Hepatocyte (in vitro differentiated cells): ENCODE measurements around the gene BGN. TPM values are rescaled to one million over a fixed set of nuclear protein-coding genes. Genes with fewer than 3 reads are reported as not detected.

ENCODE experiments used
- DNase-seq: peaks from one replicate; pipeline ENCODE4 v3.0.0-alpha.2; 2016; ENCODE audit warnings: low spot score
- H2AFZ ChIP-seq: fragments of 200-600 bp; sonication (generic); 2 replicates; pipeline ENCODE4 v1.6.0; 2016; ENCODE audit warnings: antibody characterized with exemption, mild to moderate bottlenecking
- H3K27ac ChIP-seq: fragments of 200-600 bp; sonication (generic); 2 replicates; pipeline ENCODE4 v1.5.1; 2016; ENCODE audit warnings: mild to moderate bottlenecking
- H3K27me3 ChIP-seq: fragments of 200-600 bp; sonication (generic); 2 replicates; pipeline ENCODE4 v1.6.1; 2016
- H3K36me3 ChIP-seq: fragments of 200-600 bp; sonication (generic); replicated peaks from 2 replicates; pipeline ENCODE4 v1.5.1; 2016; ENCODE audit warnings: low read depth; ENCODE audit not compliant: insufficient read depth
- H3K4me1 ChIP-seq: fragments of 200-600 bp; sonication (generic); 2 replicates; pipeline ENCODE4 v1.5.1; 2016; ENCODE audit warnings: mild to moderate bottlenecking, moderate library complexity; ENCODE audit not compliant: insufficient read depth
- H3K4me2 ChIP-seq: fragments of 200-600 bp; sonication (generic); 2 replicates; pipeline ENCODE4 v1.6.0; 2016
- H3K4me3 ChIP-seq: fragments of 200-600 bp; sonication (generic); 2 replicates; pipeline ENCODE4 v1.5.1; 2016; ENCODE audit warnings: mild to moderate bottlenecking
- H3K79me2 ChIP-seq: fragments of 200-600 bp; sonication (generic); 2 replicates; pipeline ENCODE4 v1.6.0; 2017; ENCODE audit warnings: mild to moderate bottlenecking
- H3K9me2 ChIP-seq: fragments of 200-600 bp; sonication (generic); replicated peaks from 2 replicates; pipeline ENCODE4 v1.6.0; 2017; ENCODE audit warnings: mild to moderate bottlenecking; ENCODE audit not compliant: insufficient read depth
- H3K9me3 ChIP-seq: fragments of 200-600 bp; sonication (generic); 2 replicates; pipeline ENCODE4 v1.5.1; 2016; ENCODE audit warnings: low read depth, mild to moderate bottlenecking
- H4K20me1 ChIP-seq: fragments of 200-600 bp; sonication (generic); 2 replicates; pipeline ENCODE4 v1.6.0; 2016; ENCODE audit warnings: mild to moderate bottlenecking; ENCODE audit not compliant: insufficient read depth, poor library complexity, severe bottlenecking
- EZH2 ChIP-seq: fragments of 200-600 bp; sonication (generic); IDR thresholded peaks from 2 replicates; pipeline ENCODE4 v1.6.1; 2016; ENCODE audit warnings: antibody characterized with exemption, mild to moderate bottlenecking, borderline replicate concordance
- EZH2phosphoT487 ChIP-seq: fragments of 200-600 bp; sonication (generic); IDR thresholded peaks from one replicate; pipeline ENCODE4 v1.6.1; 2018; ENCODE audit warnings: antibody characterized with exemption, mild to moderate bottlenecking, low read depth, moderate library complexity; ENCODE audit not compliant: unreplicated experiment, severe bottlenecking
- WGBS: methylation state at CpG from one replicate; pipeline ENCODE4 v1.1.6; 2016; ENCODE audit warnings: low lambda C conversion rate; ENCODE audit errors: missing lambda C conversion rate; 5-methylcytosine and 5-hydroxymethylcytosine counted together
- polyA plus RNA-seq: library from polyadenylated mRNA; unstranded; fragments of >200 nt; fragmentation: Nextera tagmentation; extraction: Ambion mirVana; gene quantifications from 2 replicates; pipeline ENCODE4 v1.2.1, GENCODE V29; 2016
- total RNA-seq: library from RNA; depleted of rRNA; stranded (reverse); fragments of >200 nt; gene quantifications from 2 replicates; pipeline ENCODE4 v1.2.3, GENCODE V29; 2014
- TF ChIP-seq, protein P1 (sequence below): fragments of 200-600 bp; sonication (generic); IDR thresholded peaks from 2 replicates; pipeline ENCODE4 v1.5.1; 2016; ENCODE audit warnings: antibody characterized with exemption, mild to moderate bottlenecking; ENCODE audit not compliant: poor library complexity

The BGN gene
- total and polyA plus RNA-seq, 2 experiments from 2014 or later = 14.5 to 27.5 TPM

DNA sequence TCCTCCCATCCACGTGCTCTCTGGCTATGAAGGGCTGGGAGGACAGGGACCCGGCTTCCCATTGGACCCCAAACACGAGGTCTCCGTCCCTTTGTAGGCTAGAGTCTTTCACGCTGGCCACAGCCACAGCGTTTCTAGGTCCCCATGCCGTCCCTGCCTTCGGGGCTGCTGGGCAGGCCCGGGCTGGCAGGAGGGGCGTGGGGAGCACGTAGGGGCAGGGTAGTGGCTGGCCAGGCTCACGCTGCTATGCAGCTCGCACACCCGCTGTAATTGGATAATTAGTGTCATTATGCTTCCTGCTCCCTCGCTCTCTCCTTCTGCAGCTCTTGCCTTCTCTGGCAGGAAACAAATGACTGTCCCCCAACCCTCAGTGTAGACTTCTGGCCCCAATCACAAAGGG is 32.4 kb downstream of the BGN start:
- no peak overlapping the region for H3K4me2 ChIP-seq
- no peaks in the 10 kb centered on the region for H3K9me3 ChIP-seq
- TF ChIP-seq, protein P1, sequence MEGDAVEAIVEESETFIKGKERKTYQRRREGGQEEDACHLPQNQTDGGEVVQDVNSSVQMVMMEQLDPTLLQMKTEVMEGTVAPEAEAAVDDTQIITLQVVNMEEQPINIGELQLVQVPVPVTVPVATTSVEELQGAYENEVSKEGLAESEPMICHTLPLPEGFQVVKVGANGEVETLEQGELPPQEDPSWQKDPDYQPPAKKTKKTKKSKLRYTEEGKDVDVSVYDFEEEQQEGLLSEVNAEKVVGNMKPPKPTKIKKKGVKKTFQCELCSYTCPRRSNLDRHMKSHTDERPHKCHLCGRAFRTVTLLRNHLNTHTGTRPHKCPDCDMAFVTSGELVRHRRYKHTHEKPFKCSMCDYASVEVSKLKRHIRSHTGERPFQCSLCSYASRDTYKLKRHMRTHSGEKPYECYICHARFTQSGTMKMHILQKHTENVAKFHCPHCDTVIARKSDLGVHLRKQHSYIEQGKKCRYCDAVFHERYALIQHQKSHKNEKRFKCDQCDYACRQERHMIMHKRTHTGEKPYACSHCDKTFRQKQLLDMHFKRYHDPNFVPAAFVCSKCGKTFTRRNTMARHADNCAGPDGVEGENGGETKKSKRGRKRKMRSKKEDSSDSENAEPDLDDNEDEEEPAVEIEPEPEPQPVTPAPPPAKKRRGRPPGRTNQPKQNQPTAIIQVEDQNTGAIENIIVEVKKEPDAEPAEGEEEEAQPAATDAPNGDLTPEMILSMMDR = no peak
- TF ChIP-seq EZH2 = no peak
- no peak for TF ChIP-seq EZH2phosphoT487
- no peaks in the 10 kb centered on the region for H3K4me1 ChIP-seq
- WGBS = 75% methylated on average over 15 of the region's 15 CpGs
- H3K27ac ChIP-seq = no peak overlapping the region
- H4K20me1 ChIP-seq = no peaks in the 10 kb centered on the region
- H2AFZ ChIP-seq = no peak overlapping the region
- H3K4me3 ChIP-seq = no peak overlapping the region
- no peak for DNase-seq
- H3K79me2 ChIP-seq = no peaks in the 10 kb centered on the region
- H3K36me3 ChIP-seq = no peaks in the 10 kb centered on the region
- no peaks in the 10 kb centered on the region for H3K27me3 ChIP-seq
- H3K9me2 ChIP-seq = no peaks in the 10 kb centered on the region

DNA sequence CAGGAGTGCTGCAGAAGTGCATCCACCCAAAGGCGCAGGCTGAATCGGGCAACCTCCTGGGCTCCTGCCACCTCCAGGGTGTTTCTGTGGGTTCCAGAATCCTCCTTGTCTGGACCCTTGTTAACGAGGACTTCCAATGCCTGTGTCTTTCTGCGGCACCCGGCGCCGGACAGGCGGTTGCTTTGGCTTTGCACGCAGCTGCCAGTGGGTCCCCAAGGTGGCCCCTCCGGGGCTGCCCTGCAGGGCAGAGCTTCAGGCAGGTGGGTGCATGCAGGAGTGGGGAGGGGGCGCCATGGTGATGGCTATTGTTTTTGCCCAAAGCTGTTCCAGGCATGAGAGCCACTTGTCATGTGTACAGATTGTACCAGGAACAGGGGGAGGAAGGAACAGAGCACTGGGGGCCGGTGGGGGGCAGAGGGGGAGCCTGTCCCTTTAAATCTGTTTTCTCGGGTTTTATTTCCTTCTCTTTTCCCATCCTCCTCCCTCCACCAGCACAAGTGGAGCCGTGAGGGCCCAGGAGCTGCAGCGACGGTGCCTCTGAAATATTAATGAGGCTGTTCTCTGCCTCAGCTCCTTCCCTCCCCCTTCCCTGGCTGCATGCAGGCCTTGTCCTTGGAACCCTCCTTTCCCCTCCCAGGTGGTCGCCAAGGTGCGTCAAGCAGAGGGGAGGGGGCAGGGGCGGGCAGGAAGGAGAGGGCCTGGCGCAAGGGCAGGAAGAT is 35.8 kb downstream of the BGN start:
- TF ChIP-seq, protein P1 = no peak
- TF ChIP-seq EZH2 = no peak
- no peak for TF ChIP-seq EZH2phosphoT487
- H2AFZ ChIP-seq = no peak overlapping the region
- no peaks in the 10 kb centered on the region for H3K27me3 ChIP-seq
- H3K79me2 ChIP-seq = no peaks in the 10 kb centered on the region
- no peak overlapping the region for H3K4me3 ChIP-seq
- H3K27ac ChIP-seq = no peak overlapping the region
- WGBS = 78% methylated on average over 19 of the region's 20 CpGs
- no peak for DNase-seq
- no peak overlapping the region for H3K4me2 ChIP-seq
- H4K20me1 ChIP-seq = no peaks in the 10 kb centered on the region
- no peaks in the 10 kb centered on the region for H3K9me3 ChIP-seq
- H3K4me1 ChIP-seq = no peaks in the 10 kb centered on the region
- H3K9me2 ChIP-seq = no peaks in the 10 kb centered on the region
- H3K36me3 ChIP-seq = no peaks in the 10 kb centered on the region

DNA sequence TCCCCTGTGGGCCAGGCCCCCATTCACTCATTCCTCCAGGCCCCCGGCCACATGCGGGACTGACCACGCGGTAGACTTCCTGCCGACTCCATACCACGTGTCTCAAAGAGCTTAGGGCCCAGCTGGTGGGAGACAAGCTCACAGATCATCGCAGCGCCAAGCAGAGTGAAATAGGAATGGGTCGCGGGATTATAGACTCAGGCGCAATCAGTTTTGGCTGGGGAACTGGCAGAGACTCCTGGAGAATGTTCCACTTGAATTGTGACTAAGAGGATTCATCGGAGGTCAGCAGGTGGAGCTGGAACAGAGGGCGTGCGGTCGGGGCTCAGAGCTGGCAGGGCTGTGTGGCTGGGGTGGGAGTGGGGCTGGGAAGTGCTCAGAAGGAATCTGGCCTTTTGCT is 38.3 kb downstream of the BGN start:
- DNase-seq = no peak
- TF ChIP-seq, protein P1 = no peak
- TF ChIP-seq EZH2phosphoT487 (no peak), EZH2 (no peak)
- no peaks in the 10 kb centered on the region for H3K4me1 ChIP-seq
- no peak overlapping the region for H2AFZ ChIP-seq
- H3K27ac ChIP-seq = no peak overlapping the region
- no peaks in the 10 kb centered on the region for H3K36me3 ChIP-seq
- no peaks in the 10 kb centered on the region for H4K20me1 ChIP-seq
- H3K4me3 ChIP-seq = no peak overlapping the region
- no peaks in the 10 kb centered on the region for H3K9me3 ChIP-seq
- no peaks in the 10 kb centered on the region for H3K79me2 ChIP-seq
- no peaks in the 10 kb centered on the region for H3K9me2 ChIP-seq
- H3K27me3 ChIP-seq = no peaks in the 10 kb centered on the region
- 77% methylated on average over 15 of the region's 15 CpGs for WGBS
- H3K4me2 ChIP-seq = no peak overlapping the region
